H1 (cell line): ENCODE data around the gene MYL5. TPM values are rescaled to one million over a fixed set of nuclear protein-coding genes. Genes with fewer than 3 reads are reported as not detected.

Experiments used
- CHD2 ChIP-seq: IDR thresholded peaks from 2 replicates; pipeline ENCODE4 v1.6.1; 2012; ENCODE audit warnings: low read length, improper control_type of control experiment
- CHD7 ChIP-seq: fragments of 300-600 bp; sonication (generic); IDR thresholded peaks from 2 replicates; pipeline ENCODE4 v1.7.1; 2012; ENCODE audit warnings: low read length, moderate library complexity, mild to moderate bottlenecking, inconsistent platforms; ENCODE audit not compliant: insufficient replicate concordance
- CTBP2 ChIP-seq: IDR thresholded peaks from 2 replicates; pipeline ENCODE4 v1.7.0; 2011; ENCODE audit warnings: borderline replicate concordance, mild to moderate bottlenecking, moderate library complexity, mixed read lengths, low read length; ENCODE audit not compliant: insufficient read depth, insufficient read length
- MAFK ChIP-seq: IDR thresholded peaks from 2 replicates; pipeline ENCODE4 v1.6.1; 2012; ENCODE audit warnings: low read depth, mild to moderate bottlenecking, improper control_type of control experiment, low read length
- NANOG ChIP-seq: IDR thresholded peaks from 2 replicates; pipeline ENCODE4 v1.6.1; 2011; ENCODE audit warnings: low read length, low read depth, mild to moderate bottlenecking, inconsistent platforms; ENCODE audit not compliant: insufficient read depth, poor library complexity, severe bottlenecking
- RFX5 ChIP-seq: IDR thresholded peaks from 2 replicates; pipeline ENCODE4 v1.6.1; 2011; ENCODE audit warnings: low read depth, low read length, improper control_type of control experiment, borderline replicate concordance
- RXRA ChIP-seq: IDR thresholded peaks from 2 replicates; pipeline ENCODE4 v1.6.1; 2011; ENCODE audit warnings: low read depth, mild to moderate bottlenecking, low read length, moderate library complexity; ENCODE audit not compliant: insufficient read depth
- ZNF274 ChIP-seq: IDR thresholded peaks from 2 replicates; pipeline ENCODE4 v1.7.0; 2012; ENCODE audit warnings: low read length, borderline replicate concordance; ENCODE audit errors: extremely low read depth
- polyA plus RNA-seq, 7 experiments: library from polyadenylated mRNA; depleted of rRNA in 3 of 7; stranded (reverse) in 5 of 7; unstranded in 2 of 7; fragments of >200 nt in 5 of 7; fragments of 200-250 nt in 2 of 7; gene quantifications; 1 replicate in 5 of 7; 2 replicates in 1 of 7; 4 replicates in 1 of 7; pipeline versions ENCODE4 v1.2.1 to v1.2.3, GENCODE V29; 2011 to 2013; ENCODE audit warnings: missing spikeins in 2 of 7, mixed read lengths in 2 of 7
- total RNA-seq: library from RNA; stranded (reverse); fragmentation: NEBNext Ultra II Directional; extraction: Animal tissue kit (Norgen Biotek cat#: 25700); gene quantifications from 2 replicates; pipeline ENCODE4 v1.2.1, GENCODE V29; 2021
- TF ChIP-seq, protein P1 (sequence below), 3 experiments: IDR thresholded peaks; 1 replicate in 2 of 3; 2 replicates in 1 of 3; pipeline versions ENCODE4 v1.5.1 to v1.6.1; 2011; ENCODE audit warnings: low read length in 3 of 3, mild to moderate bottlenecking in 3 of 3, inconsistent platforms in 2 of 3, low read depth in 1 of 3, moderate library complexity in 1 of 3; ENCODE audit not compliant: insufficient read depth in 1 of 3; ENCODE audit errors: control extremely low read depth in 1 of 3

MYL5 gene
- total and polyA plus RNA-seq, 2 of the 8 experiments (the other 6 are each of a cell fraction or from before 2014, with no cell fraction given), result 5.7 to 6.8 TPM

GRCh38 chr4:712093-712492, 37.8 kb downstream of the MYL5 start (continued):
- no peak for TF ChIP-seq CHD7
- TF ChIP-seq RFX5, result no peak
- TF ChIP-seq, protein P1, sequence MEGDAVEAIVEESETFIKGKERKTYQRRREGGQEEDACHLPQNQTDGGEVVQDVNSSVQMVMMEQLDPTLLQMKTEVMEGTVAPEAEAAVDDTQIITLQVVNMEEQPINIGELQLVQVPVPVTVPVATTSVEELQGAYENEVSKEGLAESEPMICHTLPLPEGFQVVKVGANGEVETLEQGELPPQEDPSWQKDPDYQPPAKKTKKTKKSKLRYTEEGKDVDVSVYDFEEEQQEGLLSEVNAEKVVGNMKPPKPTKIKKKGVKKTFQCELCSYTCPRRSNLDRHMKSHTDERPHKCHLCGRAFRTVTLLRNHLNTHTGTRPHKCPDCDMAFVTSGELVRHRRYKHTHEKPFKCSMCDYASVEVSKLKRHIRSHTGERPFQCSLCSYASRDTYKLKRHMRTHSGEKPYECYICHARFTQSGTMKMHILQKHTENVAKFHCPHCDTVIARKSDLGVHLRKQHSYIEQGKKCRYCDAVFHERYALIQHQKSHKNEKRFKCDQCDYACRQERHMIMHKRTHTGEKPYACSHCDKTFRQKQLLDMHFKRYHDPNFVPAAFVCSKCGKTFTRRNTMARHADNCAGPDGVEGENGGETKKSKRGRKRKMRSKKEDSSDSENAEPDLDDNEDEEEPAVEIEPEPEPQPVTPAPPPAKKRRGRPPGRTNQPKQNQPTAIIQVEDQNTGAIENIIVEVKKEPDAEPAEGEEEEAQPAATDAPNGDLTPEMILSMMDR (IDR thresholded peaks at IDR 0.05; ENCODE audit: control extremely low read depth in 1 of 3, insufficient read depth in 1 of 3, low read depth in 1 of 3, low read length in 3 of 3), result no peak
- TF ChIP-seq RXRA, result no peak
- TF ChIP-seq ZNF274, result no peak
- no peak for TF ChIP-seq NANOG
- no peak for TF ChIP-seq CHD2
- no peak for TF ChIP-seq MAFK
- no peak for TF ChIP-seq CTBP2
